Kidney epithelial cell (primary cell): ENCODE results near the gene MPPED1. TPM values are rescaled to one million over a fixed set of nuclear protein-coding genes. Genes with fewer than 3 reads are reported as not detected.

ENCODE experiments used
- DNase-seq: peaks from one replicate; pipeline ENCODE4 v3.0.0-alpha.2; 2010; ENCODE audit warnings: low read depth
- H3K27me3 ChIP-seq: 2 replicates; pipeline ENCODE4 v1.6.0; 2011; ENCODE audit warnings: low read length; ENCODE audit not compliant: control insufficient read depth, insufficient read depth
- H3K36me3 ChIP-seq: 2 replicates; pipeline ENCODE4 v1.5.1; 2011; ENCODE audit warnings: low read length; ENCODE audit not compliant: control insufficient read depth, insufficient read depth
- H3K4me3 ChIP-seq: 2 replicates; pipeline ENCODE4 v1.5.1; 2011; ENCODE audit warnings: low read depth, mild to moderate bottlenecking, control low read depth, low read length
- CTCF ChIP-seq: IDR thresholded peaks from 2 replicates; pipeline ENCODE4 v1.5.1; 2011; ENCODE audit warnings: mild to moderate bottlenecking, moderate library complexity, low read length, control low read depth, inconsistent platforms; ENCODE audit not compliant: insufficient read depth, poor library complexity, severe bottlenecking
- total RNA-seq: library from RNA; depleted of rRNA; stranded (reverse); fragments of >200 nt; gene quantifications from 2 replicates; pipeline ENCODE4 v1.2.3, GENCODE V29; 2015

Gene MPPED1
- total RNA-seq, 1 donor from 2014 or later, result not detected

GRCh38 chr22:43398910-43399309 lies 12.9 kb upstream of the MPPED1 start:
- no peak for DNase-seq
- H3K4me3 ChIP-seq, result no peak overlapping the region
- no peaks in the 10 kb centered on the region for H3K36me3 ChIP-seq
- no peaks in the 10 kb centered on the region for H3K27me3 ChIP-seq
- TF ChIP-seq CTCF, result no peak

GRCh38 chr22:43399338-43399979 lies 12.4 kb upstream of the MPPED1 start:
- DNase-seq, result no peak
- no peak overlapping the region for H3K4me3 ChIP-seq
- no peaks in the 10 kb centered on the region for H3K36me3 ChIP-seq
- H3K27me3 ChIP-seq, result no peaks in the 10 kb centered on the region
- TF ChIP-seq CTCF, result no peak

GRCh38 chr22:43399980-43400358 lies 11.8 kb upstream of the MPPED1 start:
- Histone ChIP-seq H3K36me3 (no peaks in the 10 kb centered on the region), H3K27me3 (no peaks in the 10 kb centered on the region), H3K4me3 (no peak overlapping the region)
- DNase-seq, result no peak
- TF ChIP-seq CTCF, result no peak

GRCh38 chr22:43400449-43400848 lies 11.4 kb upstream of the MPPED1 start:
- no peak for TF ChIP-seq CTCF
- DNase-seq, result no peak
- Histone ChIP-seq H3K27me3 (no peaks in the 10 kb centered on the region), H3K4me3 (no peak overlapping the region), H3K36me3 (no peaks in the 10 kb centered on the region)

GRCh38 chr22:43401233-43401632 lies 10.6 kb upstream of the MPPED1 start:
- TF ChIP-seq CTCF, result no peak
- Histone ChIP-seq H3K27me3 (no peaks in the 10 kb centered on the region), H3K4me3 (no peak overlapping the region), H3K36me3 (no peaks in the 10 kb centered on the region)
- DNase-seq, result no peak

- no peak overlapping the region for H3K4me3 ChIP-seq
- no peak for DNase-seq
- no peaks in the 10 kb centered on the region for H3K36me3 ChIP-seq
- no peak for TF ChIP-seq CTCF
- no peaks in the 10 kb centered on the region for H3K27me3 ChIP-seq
Observed at GRCh38 chr22:43401661-43402060, 10.2 kb upstream of the MPPED1 start.
